ENCODE measurements around the gene MOB4.

Gene MOB4

DNA sequence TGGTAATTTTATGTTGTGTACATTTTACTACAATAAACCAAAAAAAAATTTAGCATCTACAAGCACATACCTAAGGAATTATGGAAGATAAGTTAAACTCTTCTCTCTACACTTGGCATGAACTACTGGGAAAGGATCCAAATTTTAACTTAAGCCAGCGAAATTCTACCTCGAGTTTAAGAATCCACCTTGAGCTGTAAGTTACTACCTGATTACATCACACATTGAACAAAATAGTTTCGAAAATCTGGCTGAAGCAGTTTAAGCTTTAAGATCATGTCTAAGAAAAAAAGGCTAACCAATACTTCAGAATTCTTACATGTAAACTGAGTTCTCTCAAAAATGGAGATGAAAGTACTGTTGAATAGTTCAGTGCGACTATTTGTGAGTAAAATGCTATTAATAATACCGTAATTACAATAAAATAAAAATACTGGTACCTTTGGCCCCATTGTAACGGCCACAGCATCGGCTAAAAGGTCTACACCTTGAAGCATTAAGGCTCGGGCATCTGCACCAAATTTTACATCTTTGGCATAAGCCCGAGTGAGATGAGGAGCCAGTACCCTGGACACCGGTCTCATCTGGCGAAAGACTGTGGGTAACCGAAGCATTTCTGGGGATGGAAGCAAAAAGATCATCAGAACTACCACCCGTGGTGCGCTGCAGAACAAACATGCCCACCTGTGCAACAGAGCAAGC is 17.5 kb upstream of the MOB4 start:
- TF ChIP-seq, protein P1, sequence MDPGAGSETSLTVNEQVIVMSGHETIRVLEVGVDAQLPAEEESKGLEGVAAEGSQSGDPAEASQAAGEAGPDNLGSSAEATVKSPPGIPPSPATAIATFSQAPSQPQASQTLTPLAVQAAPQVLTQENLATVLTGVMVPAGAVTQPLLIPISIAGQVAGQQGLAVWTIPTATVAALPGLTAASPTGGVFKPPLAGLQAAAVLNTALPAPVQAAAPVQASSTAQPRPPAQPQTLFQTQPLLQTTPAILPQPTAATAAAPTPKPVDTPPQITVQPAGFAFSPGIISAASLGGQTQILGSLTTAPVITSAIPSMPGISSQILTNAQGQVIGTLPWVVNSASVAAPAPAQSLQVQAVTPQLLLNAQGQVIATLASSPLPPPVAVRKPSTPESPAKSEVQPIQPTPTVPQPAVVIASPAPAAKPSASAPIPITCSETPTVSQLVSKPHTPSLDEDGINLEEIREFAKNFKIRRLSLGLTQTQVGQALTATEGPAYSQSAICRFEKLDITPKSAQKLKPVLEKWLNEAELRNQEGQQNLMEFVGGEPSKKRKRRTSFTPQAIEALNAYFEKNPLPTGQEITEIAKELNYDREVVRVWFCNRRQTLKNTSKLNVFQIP (CRISPR knock-in tag; IDR thresholded peaks at IDR 0.05; ENCODE audit: borderline replicate concordance, low read depth) = no peak
- no peak for TF ChIP-seq PATZ1 (CRISPR knock-in tag; IDR thresholded peaks at IDR 0.05; ENCODE audit: borderline replicate concordance)
- no peak for ATAC-seq

DNA sequence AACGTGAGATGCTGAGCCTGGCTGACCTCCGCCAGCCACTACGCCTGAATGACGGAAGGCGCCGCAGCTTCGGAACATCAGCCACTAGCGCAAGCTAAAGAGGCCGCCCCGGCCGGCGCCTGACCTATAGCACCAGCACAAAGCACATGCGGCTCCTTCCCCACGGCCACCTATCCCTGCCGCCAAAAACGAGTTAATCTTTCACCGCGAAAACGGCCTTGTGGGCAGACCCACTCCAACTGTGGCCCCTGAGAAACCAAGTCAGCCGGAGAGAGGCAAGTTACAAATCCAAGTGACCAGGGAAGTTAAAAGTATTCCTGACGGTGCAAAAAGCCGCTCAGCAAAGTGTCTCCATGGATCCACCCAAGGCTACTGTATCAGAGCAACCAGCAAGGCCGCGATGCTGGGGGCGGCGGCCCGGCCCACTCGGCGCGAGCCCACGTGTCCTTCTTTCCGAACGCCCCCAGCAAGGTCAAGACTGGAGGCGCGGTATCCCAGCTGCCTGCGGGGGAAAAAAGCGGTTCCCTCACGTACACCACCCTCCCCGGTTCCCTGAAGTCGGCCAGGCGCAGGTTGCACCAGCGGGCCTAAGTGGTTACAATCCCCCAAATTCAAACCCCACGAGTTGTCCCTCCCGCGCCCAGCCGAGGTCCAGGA is 16.8 kb upstream of the MOB4 start:
- no peak for TF ChIP-seq RARB (CRISPR knock-in tag; IDR thresholded peaks at IDR 0.05)
- no peak for TF ChIP-seq GLIS3 (CRISPR knock-in tag; IDR thresholded peaks at IDR 0.05)
- TF ChIP-seq, protein P2, sequence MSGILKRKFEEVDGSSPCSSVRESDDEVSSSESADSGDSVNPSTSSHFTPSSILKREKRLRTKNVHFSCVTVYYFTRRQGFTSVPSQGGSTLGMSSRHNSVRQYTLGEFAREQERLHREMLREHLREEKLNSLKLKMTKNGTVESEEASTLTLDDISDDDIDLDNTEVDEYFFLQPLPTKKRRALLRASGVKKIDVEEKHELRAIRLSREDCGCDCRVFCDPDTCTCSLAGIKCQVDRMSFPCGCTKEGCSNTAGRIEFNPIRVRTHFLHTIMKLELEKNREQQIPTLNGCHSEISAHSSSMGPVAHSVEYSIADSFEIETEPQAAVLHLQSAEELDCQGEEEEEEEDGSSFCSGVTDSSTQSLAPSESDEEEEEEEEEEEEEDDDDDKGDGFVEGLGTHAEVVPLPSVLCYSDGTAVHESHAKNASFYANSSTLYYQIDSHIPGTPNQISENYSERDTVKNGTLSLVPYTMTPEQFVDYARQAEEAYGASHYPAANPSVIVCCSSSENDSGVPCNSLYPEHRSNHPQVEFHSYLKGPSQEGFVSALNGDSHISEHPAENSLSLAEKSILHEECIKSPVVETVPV (CRISPR knock-in tag; IDR thresholded peaks at IDR 0.05) = no peak
- TF ChIP-seq ZNF70 (CRISPR knock-in tag; IDR thresholded peaks at IDR 0.05) = no peak
- no peak for TF ChIP-seq ZC3H10 (CRISPR knock-in tag; IDR thresholded peaks at IDR 0.05)
- TF ChIP-seq BACH2 (CRISPR knock-in tag; IDR thresholded peaks at IDR 0.05; ENCODE audit: borderline replicate concordance) = no peak
- TF ChIP-seq PATZ1 (CRISPR knock-in tag; IDR thresholded peaks at IDR 0.05; ENCODE audit: borderline replicate concordance) = no peak
- TF ChIP-seq ZFP30 (CRISPR knock-in tag; IDR thresholded peaks at IDR 0.05) = no peak
- ATAC-seq = peak; percentile 40

GRCh38 chr2:197499594-197500502 is 16.0 kb upstream of the MOB4 start, which contains the start of the genes HSPD1 and HSPE1:
Gene HSPD1 (minus strand): TSS chr2:197499840. CDS start chr2:197498848, 992 bp downstream.
Gene HSPE1 (plus strand): TSS chr2:197500379. CDS start chr2:197500437, 58 bp downstream.
- TF ChIP-seq TCF4 (CRISPR knock-in tag; IDR thresholded peaks at IDR 0.05; ENCODE audit: borderline replicate concordance) (peak; percentile 33; the same call in 1 of the 2 replicates), ZFP3 (CRISPR knock-in tag; IDR thresholded peaks at IDR 0.05) (no peak), ARNTL (CRISPR knock-in tag; IDR thresholded peaks at IDR 0.05; ENCODE audit: borderline replicate concordance, low read depth) (no peak), ZFP30 (CRISPR knock-in tag; IDR thresholded peaks at IDR 0.05) (no peak), CREB5 (CRISPR knock-in tag; IDR thresholded peaks at IDR 0.05; ENCODE audit: low read depth) (no peak), SNAI2 (CRISPR knock-in tag; IDR thresholded peaks at IDR 0.05) (no peak), ISL1 (CRISPR knock-in tag; IDR thresholded peaks at IDR 0.05) (no peak), ESRRG (CRISPR knock-in tag; IDR thresholded peaks at IDR 0.05) (no peak), PPARA (CRISPR knock-in tag; IDR thresholded peaks at IDR 0.05; ENCODE audit: borderline replicate concordance) (no peak), ZNF8 (CRISPR knock-in tag; IDR thresholded peaks at IDR 0.05) (no peak), TOX (CRISPR knock-in tag; IDR thresholded peaks at IDR 0.05; ENCODE audit: borderline replicate concordance) (no peak)
- TF ChIP-seq, protein P3, sequence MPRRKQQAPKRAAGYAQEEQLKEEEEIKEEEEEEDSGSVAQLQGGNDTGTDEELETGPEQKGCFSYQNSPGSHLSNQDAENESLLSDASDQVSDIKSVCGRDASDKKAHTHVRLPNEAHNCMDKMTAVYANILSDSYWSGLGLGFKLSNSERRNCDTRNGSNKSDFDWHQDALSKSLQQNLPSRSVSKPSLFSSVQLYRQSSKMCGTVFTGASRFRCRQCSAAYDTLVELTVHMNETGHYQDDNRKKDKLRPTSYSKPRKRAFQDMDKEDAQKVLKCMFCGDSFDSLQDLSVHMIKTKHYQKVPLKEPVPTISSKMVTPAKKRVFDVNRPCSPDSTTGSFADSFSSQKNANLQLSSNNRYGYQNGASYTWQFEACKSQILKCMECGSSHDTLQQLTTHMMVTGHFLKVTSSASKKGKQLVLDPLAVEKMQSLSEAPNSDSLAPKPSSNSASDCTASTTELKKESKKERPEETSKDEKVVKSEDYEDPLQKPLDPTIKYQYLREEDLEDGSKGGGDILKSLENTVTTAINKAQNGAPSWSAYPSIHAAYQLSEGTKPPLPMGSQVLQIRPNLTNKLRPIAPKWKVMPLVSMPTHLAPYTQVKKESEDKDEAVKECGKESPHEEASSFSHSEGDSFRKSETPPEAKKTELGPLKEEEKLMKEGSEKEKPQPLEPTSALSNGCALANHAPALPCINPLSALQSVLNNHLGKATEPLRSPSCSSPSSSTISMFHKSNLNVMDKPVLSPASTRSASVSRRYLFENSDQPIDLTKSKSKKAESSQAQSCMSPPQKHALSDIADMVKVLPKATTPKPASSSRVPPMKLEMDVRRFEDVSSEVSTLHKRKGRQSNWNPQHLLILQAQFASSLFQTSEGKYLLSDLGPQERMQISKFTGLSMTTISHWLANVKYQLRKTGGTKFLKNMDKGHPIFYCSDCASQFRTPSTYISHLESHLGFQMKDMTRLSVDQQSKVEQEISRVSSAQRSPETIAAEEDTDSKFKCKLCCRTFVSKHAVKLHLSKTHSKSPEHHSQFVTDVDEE (CRISPR knock-in tag; IDR thresholded peaks at IDR 0.05) = peak; percentile 59; the same call in 1 of the 2 replicates
- TF ChIP-seq, protein P1 (CRISPR knock-in tag; IDR thresholded peaks at IDR 0.05; ENCODE audit: borderline replicate concordance, low read depth) = 0 out of 2 replicates have a peak, but pooled peaks have one; percentile 32
- peak; percentile 89 for ATAC-seq
